Occipital lobe (tissue), 2 donors: ENCODE data around the gene NOX4. TPM values are rescaled to one million over a fixed set of nuclear protein-coding genes. Genes with fewer than 3 reads are reported as not detected.
A peak's percentile ranks its signal among the peaks of the same experiment; 100 is the strongest.

Experiments used
- DNase-seq: peaks from one replicate; lab custom pipeline; 2025; lab: John Stamatoyannopoulos, UW
- total RNA-seq: library from RNA; depleted of rRNA; stranded (reverse); fragments of >200 nt; gene quantifications from one replicate; pipeline ENCODE4 v1.2.3, GENCODE V29; 2014

The NOX4 gene
- 8.4 TPM for total RNA-seq

- peak; percentile 10 for DNase-seq
Observed at GRCh38 chr11:89490981-89491690, at the start of gene NOX4. Gene NOX4 (minus strand): TSS chr11:89491375. CDS start chr11:89491246, 129 bp downstream.

- DNase-seq = no peak
Observed at GRCh38 chr11:89540826-89541225, 49.7 kb upstream of the NOX4 start.

- DNase-seq = no peak
Observed at GRCh38 chr11:89537936-89538335, 46.8 kb upstream of the NOX4 start.

- DNase-seq = no peak
Observed at GRCh38 chr11:89536926-89537325, 45.8 kb upstream of the NOX4 start.

GRCh38 chr11:89535221-89535620 is 44.0 kb upstream of the NOX4 start:
- no peak for DNase-seq

- DNase-seq = no peak
Observed at GRCh38 chr11:89529626-89530380, 38.6 kb upstream of the NOX4 start.

- DNase-seq = no peak
Observed at GRCh38 chr11:89521792-89522191, 30.6 kb upstream of the NOX4 start.

- no peak for DNase-seq
Observed at GRCh38 chr11:89521294-89521693, 30.1 kb upstream of the NOX4 start.

GRCh38 chr11:89516496-89516895 is 25.3 kb upstream of the NOX4 start:
- DNase-seq = no peak

- no peak for DNase-seq
Observed at GRCh38 chr11:89508544-89508943, 17.4 kb upstream of the NOX4 start.

- DNase-seq = no peak
Observed at GRCh38 chr11:89504270-89504669, 13.1 kb upstream of the NOX4 start.

- DNase-seq = no peak
Observed at GRCh38 chr11:89503422-89503821, 12.2 kb upstream of the NOX4 start.

GRCh38 chr11:89502301-89502700 is 11.1 kb upstream of the NOX4 start:
- DNase-seq = no peak

GRCh38 chr11:89500336-89500735 is 9.2 kb upstream of the NOX4 start:
- no peak for DNase-seq

- DNase-seq = no peak
Observed at GRCh38 chr11:89498845-89499448, 7.8 kb upstream of the NOX4 start.

GRCh38 chr11:89495951-89496350 is 4.8 kb upstream of the NOX4 start:
- DNase-seq = no peak

GRCh38 chr11:89493431-89493830 is 2.3 kb upstream of the NOX4 start:
- no peak for DNase-seq

- no peak for DNase-seq
Observed at GRCh38 chr11:89490602-89490980, 584 bp downstream of the NOX4 start.

- no peak for DNase-seq
Observed at GRCh38 chr11:89489930-89490329, 1.2 kb downstream of the NOX4 start.

- no peak for DNase-seq
Observed at GRCh38 chr11:89487016-89487415, 4.2 kb downstream of the NOX4 start.

GRCh38 chr11:89484896-89485295 is 6.3 kb downstream of the NOX4 start:
- DNase-seq = no peak

- DNase-seq = no peak
Observed at GRCh38 chr11:89477175-89477574, 14.0 kb downstream of the NOX4 start.
